A673 (cell line): ENCODE data around the gene CCN5. TPM values are rescaled to one million over a fixed set of nuclear protein-coding genes. Genes with fewer than 3 reads are reported as not detected.

Source experiments
- BruUV-seq: library from RNA; stranded (reverse); fragments of 400-500 nt; replicated peaks from 2 replicates; lab custom pipeline; 2021; lab: Mats Ljungman, UMichigan
- CTCF ChIA-PET: fragments of 300-600 bp; sonication (Branson Sonifier 250); formaldehyde crosslinking; loops from one replicate; lab custom pipeline; 2022; ENCODE audit warnings: antibody characterized with exemption; lab: Charles Lee
- POLR2A ChIA-PET: fragments of 300-600 bp; sonication (Branson Sonifier 250); formaldehyde crosslinking; loops from one replicate; lab custom pipeline; 2022; ENCODE audit warnings: antibody characterized with exemption; ENCODE audit not compliant: low non-redundant PET; lab: Charles Lee
- DNase-seq: peaks from one replicate; pipeline ENCODE4 v3.0.0-alpha.2; 2015; ENCODE audit warnings: low spot score
- H3K27ac ChIP-seq: fragments of 200-600 bp; sonication (generic); 2 replicates; pipeline ENCODE4 v1.5.1; 2016; ENCODE audit warnings: mixed run types, low read depth, mild to moderate bottlenecking, mixed read lengths, antibody characterized with exemption, low read length; ENCODE audit not compliant: poor library complexity, severe bottlenecking
- H3K27me3 ChIP-seq: fragments of 200-600 bp; sonication (generic); replicated peaks from 2 replicates; pipeline ENCODE4 v1.6.1; 2017; ENCODE audit warnings: mixed run types, low read depth, mild to moderate bottlenecking, mixed read lengths, antibody characterized with exemption, low read length; ENCODE audit not compliant: insufficient read depth, poor library complexity
- H3K36me3 ChIP-seq: fragments of 200-600 bp; sonication (generic); 2 replicates; pipeline ENCODE4 v1.6.1; 2016; ENCODE audit warnings: mixed run types, mild to moderate bottlenecking, mixed read lengths, antibody characterized with exemption, low read length; ENCODE audit not compliant: insufficient read depth, poor library complexity, severe bottlenecking
- H3K4me1 ChIP-seq: fragments of 200-600 bp; sonication (generic); 2 replicates; pipeline ENCODE4 v1.6.1; 2017; ENCODE audit warnings: mixed run types, mild to moderate bottlenecking, mixed read lengths, antibody characterized with exemption, low read length; ENCODE audit not compliant: insufficient read depth, poor library complexity, severe bottlenecking
- H3K4me3 ChIP-seq: fragments of 200-600 bp; sonication (generic); 2 replicates; pipeline ENCODE4 v1.5.1; 2016; ENCODE audit warnings: low read depth, mixed run types, mild to moderate bottlenecking, mixed read lengths, low read length; ENCODE audit not compliant: poor library complexity, severe bottlenecking
- H3K9me3 ChIP-seq: fragments of 200-600 bp; sonication (generic); 2 replicates; pipeline ENCODE4 v1.6.1; 2016; ENCODE audit warnings: mixed run types, low read depth, mild to moderate bottlenecking, mixed read lengths, antibody characterized with exemption, low read length; ENCODE audit not compliant: poor library complexity, severe bottlenecking
- CTCF ChIP-seq: fragments of 300-800, 200-600 bp; sonication (generic); conservative IDR thresholded peaks from 2 replicates; pipeline ENCODE4 v1.5.1; 2017; ENCODE audit warnings: low read depth, mild to moderate bottlenecking, antibody characterized with exemption, low read length, moderate library complexity, mixed read lengths
- EZH2 ChIP-seq: fragments of 200-600 bp; sonication (generic); IDR thresholded peaks from 2 replicates; pipeline ENCODE4 v1.6.1; 2017; ENCODE audit warnings: borderline replicate concordance, low read depth, mild to moderate bottlenecking, mixed read lengths, antibody characterized with exemption, low read length; ENCODE audit not compliant: poor library complexity, severe bottlenecking
- intact Hi-C: fragments of 100-400 bp; cut with micrococcal nuclease; formaldehyde crosslinking; loops from one replicate; pipeline ENCODE4 v1.10.0; 2022; ENCODE audit not compliant: unreplicated experiment
- total RNA-seq: library from RNA; stranded (reverse); gene quantifications from 2 replicates; pipeline ENCODE4 v1.2.3, GENCODE V29; 2021

Gene CCN5
- total RNA-seq, 1 experiment from 2014 or later = not detected

GRCh38 chr20:44772636-44773035 lies 57.5 kb downstream of the CCN5 start:
- Histone ChIP-seq H3K27me3 (peaks cover 12% of the 10 kb centered on the region), H3K27ac (no peak overlapping the region), H3K4me1 (no peaks in the 10 kb centered on the region), H3K4me3 (no peak overlapping the region), H3K9me3 (no peaks in the 10 kb centered on the region), H3K36me3 (no peaks in the 10 kb centered on the region)
- intact Hi-C loops = no loop called here
- POLR2A ChIA-PET = no interaction called here
- CTCF ChIA-PET = no interaction called here
- no TSS peak for BruUV-seq
- DNase-seq = no peak
- TF ChIP-seq EZH2 = no peak
- TF ChIP-seq CTCF = no peak

GRCh38 chr20:44773070-44773829 lies 58.1 kb downstream of the CCN5 start:
- Histone ChIP-seq H3K36me3 (no peaks in the 10 kb centered on the region), H3K27ac (no peak overlapping the region), H3K4me1 (no peaks in the 10 kb centered on the region), H3K9me3 (no peaks in the 10 kb centered on the region), H3K4me3 (no peak overlapping the region), H3K27me3 (peaks cover 12% of the 10 kb centered on the region)
- no peak for TF ChIP-seq EZH2
- no peak for TF ChIP-seq CTCF
- POLR2A ChIA-PET = no interaction called here
- intact Hi-C loops = no loop called here
- no TSS peak for BruUV-seq
- DNase-seq = no peak
- CTCF ChIA-PET = no interaction called here

GRCh38 chr20:44776980-44777379 lies 61.8 kb downstream of the CCN5 start:
- ChIA-PET POLR2A (no interaction called here), CTCF (no interaction called here)
- intact Hi-C loops = no loop called here
- Histone ChIP-seq H3K4me1 (no peaks in the 10 kb centered on the region), H3K27ac (no peak overlapping the region), H3K4me3 (no peak overlapping the region), H3K9me3 (no peaks in the 10 kb centered on the region), H3K36me3 (no peaks in the 10 kb centered on the region), H3K27me3 (peaks cover 14% of the 10 kb centered on the region)
- TF ChIP-seq EZH2 (no peak), CTCF (no peak)
- peak; percentile 47 for DNase-seq
- no TSS peak for BruUV-seq

Other genes with a start within 250 kb of the CCN5 start
- gene TTPAL, start 239.5 kb upstream of the CCN5 start, total RNA-seq = 14.3 and 14.6 TPM in 2 replicates
- 48.7 and 50.5 TPM in 2 replicates for gene SERINC3, start 193.3 kb upstream of the CCN5 start, total RNA-seq
- gene PKIG, start 132.8 kb upstream of the CCN5 start, total RNA-seq = 58.5 and 64.9 TPM in 2 replicates
- gene ADA, start 63.7 kb upstream of the CCN5 start, total RNA-seq = 19.3 and 27.2 TPM in 2 replicates
- gene KCNK15, start 30.5 kb downstream of the CCN5 start, total RNA-seq = not detected in 2 replicates
- gene RIMS4, start 95.2 kb downstream of the CCN5 start, total RNA-seq = 0.24 and 0.39 TPM in 2 replicates
- gene YWHAB, start 170.3 kb downstream of the CCN5 start, total RNA-seq = 204 and 224 TPM in 2 replicates
- gene PABPC1L, start 194.7 kb downstream of the CCN5 start, total RNA-seq = 42.2 and 47.7 TPM in 2 replicates
- 49.3 and 53.5 TPM in 2 replicates for gene TOMM34, start 245.0 kb downstream of the CCN5 start, total RNA-seq